Stimulated activated CD8-positive, alpha-beta memory T cell treated with anti-CD3 and anti-CD28 coated beads, Interleukin-12 subunit alpha, Interleukin-12 subunit beta, amount 100 ng/mL, for 4 hours (primary cell): ENCODE results near the gene CYP3A4.
"Not testable (repeated sequence)": the region's sequence is repeated elsewhere in the genome, so short reads cannot be mapped to it uniquely, and the experiment has no call there.

Source experiments
- DNase-seq: peaks from one replicate; pipeline ENCODE4 v3.0.0-alpha.2; 2020; ENCODE audit warnings: low read depth

CYP3A4 gene

GRCh38 chr7:99784007-99784406 lies at the start of gene CYP3A4:
CYP3A4 (minus strand) TSS chr7:99784184; CDS start chr7:99784081, 103 bp downstream.
- no peak for DNase-seq

GRCh38 chr7:99833289-99833877 lies 49.4 kb upstream of the CYP3A4 start:
- no peak for DNase-seq

- DNase-seq, result no peak
Observed at GRCh38 chr7:99831595-99831994, 47.6 kb upstream of the CYP3A4 start.

GRCh38 chr7:99829524-99830160 lies 45.7 kb upstream of the CYP3A4 start:
- DNase-seq, result no peak

- no peak for DNase-seq
Observed at GRCh38 chr7:99828811-99829210, 44.8 kb upstream of the CYP3A4 start.

GRCh38 chr7:99827040-99827778 lies 43.2 kb upstream of the CYP3A4 start:
- no peak for DNase-seq

- DNase-seq, result no peak
Observed at GRCh38 chr7:99825873-99826272, 41.9 kb upstream of the CYP3A4 start.

- no peak for DNase-seq
Observed at GRCh38 chr7:99825452-99825851, 41.5 kb upstream of the CYP3A4 start.

- DNase-seq, result no peak
Observed at GRCh38 chr7:99824091-99824490, 40.1 kb upstream of the CYP3A4 start.

GRCh38 chr7:99822731-99823718 lies 39.0 kb upstream of the CYP3A4 start:
- no peak for DNase-seq

GRCh38 chr7:99820408-99821027 lies 36.5 kb upstream of the CYP3A4 start:
- no peak for DNase-seq

GRCh38 chr7:99808766-99809165 lies 24.8 kb upstream of the CYP3A4 start:
- DNase-seq, result no peak

- DNase-seq, result no peak
Observed at GRCh38 chr7:99806839-99807478, 23.0 kb upstream of the CYP3A4 start.

GRCh38 chr7:99805641-99806040 lies 21.7 kb upstream of the CYP3A4 start:
- DNase-seq, result no peak

GRCh38 chr7:99803118-99803517 lies 19.1 kb upstream of the CYP3A4 start:
- not testable (repeated sequence) for DNase-seq

GRCh38 chr7:99801407-99801806 lies 17.4 kb upstream of the CYP3A4 start:
- not testable (repeated sequence) for DNase-seq

- no peak for DNase-seq
Observed at GRCh38 chr7:99798972-99799371, 15.0 kb upstream of the CYP3A4 start.

- not testable (repeated sequence) for DNase-seq
Observed at GRCh38 chr7:99795864-99796263, 11.9 kb upstream of the CYP3A4 start.

GRCh38 chr7:99794585-99795502 lies 10.9 kb upstream of the CYP3A4 start:
- no peak for DNase-seq

GRCh38 chr7:99793443-99793842 lies 9.5 kb upstream of the CYP3A4 start:
- no peak for DNase-seq
